GM04503 (cell line): ENCODE data around the gene UNC5C.

Experiments used
- DNase-seq: peaks from one replicate; pipeline ENCODE4 v3.0.0-alpha.2; 2012; ENCODE audit warnings: low read depth

UNC5C gene

GRCh38 chr4:95394752-95395306 is 153.9 kb downstream of the UNC5C start:
- DNase-seq = no peak

DNA sequence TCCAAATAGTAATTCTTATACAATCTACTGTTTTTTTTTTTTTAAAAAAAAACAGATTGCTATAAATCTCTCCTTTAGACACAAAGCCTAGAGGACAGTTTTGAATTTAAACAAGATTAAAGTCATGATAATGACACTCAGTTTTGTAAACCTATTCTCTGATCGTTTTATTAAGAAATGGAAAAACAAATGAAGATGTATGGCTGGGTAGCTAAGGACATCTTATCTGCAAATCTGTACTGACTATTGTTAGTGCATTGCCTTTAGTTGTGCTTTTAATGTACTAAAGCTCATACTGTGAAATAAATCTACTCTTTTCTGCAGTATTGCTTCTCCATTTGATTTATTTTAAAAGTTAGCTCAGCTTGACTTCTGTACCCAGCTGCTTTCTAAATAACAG is 155.0 kb downstream of the UNC5C start:
- DNase-seq = no peak

- DNase-seq = no peak
Observed at GRCh38 chr4:95388911-95389310, 159.9 kb downstream of the UNC5C start.

- no peak for DNase-seq
Observed at GRCh38 chr4:95387719-95388118, 161.1 kb downstream of the UNC5C start.

- no peak for DNase-seq
Observed at GRCh38 chr4:95386410-95386809, 162.4 kb downstream of the UNC5C start.

GRCh38 chr4:95381843-95382580 is 166.8 kb downstream of the UNC5C start:
- DNase-seq = no peak

GRCh38 chr4:95379633-95380032 is 169.1 kb downstream of the UNC5C start:
- DNase-seq = no peak

- no peak for DNase-seq
Observed at GRCh38 chr4:95377366-95377900, 171.3 kb downstream of the UNC5C start.

GRCh38 chr4:95371476-95372224 is 177.1 kb downstream of the UNC5C start:
- DNase-seq = no peak

DNA sequence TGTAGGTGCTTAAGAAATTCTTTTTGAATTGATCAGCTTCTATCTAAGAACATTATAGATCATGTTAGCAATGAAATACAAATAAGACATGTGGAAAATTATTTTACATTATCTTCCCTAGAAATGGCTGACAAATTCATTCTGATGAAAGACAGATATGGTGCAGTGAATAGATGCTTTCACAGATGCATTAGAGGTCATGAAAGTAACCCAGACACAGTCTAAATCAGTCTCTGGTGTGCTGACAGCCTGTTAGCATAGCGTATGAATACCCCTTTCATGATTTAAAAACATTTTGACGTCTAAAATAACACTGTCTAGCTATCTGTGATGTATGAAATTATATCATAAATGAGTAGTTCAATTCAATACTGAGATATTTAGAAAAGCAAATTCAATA is 180.9 kb downstream of the UNC5C start:
- no peak for DNase-seq

DNA sequence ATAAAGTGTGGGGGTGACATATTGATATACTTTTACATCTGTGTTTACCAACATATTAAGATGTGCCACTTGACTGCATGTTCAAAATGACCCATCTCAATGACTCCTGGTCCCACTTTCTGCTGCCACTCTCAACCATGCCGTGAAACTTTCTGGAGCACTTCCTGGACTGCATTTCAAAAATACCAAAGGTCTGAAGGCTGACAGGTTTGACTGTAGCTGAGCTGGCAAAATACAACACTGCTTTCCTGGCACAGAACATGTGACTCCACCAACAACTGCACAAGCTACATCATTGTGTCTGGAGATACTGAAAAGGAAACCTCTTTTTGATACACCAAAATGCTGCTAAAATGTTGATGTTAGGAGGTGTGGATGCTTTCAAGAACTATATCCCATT is 184.8 kb downstream of the UNC5C start:
- no peak for DNase-seq

DNA sequence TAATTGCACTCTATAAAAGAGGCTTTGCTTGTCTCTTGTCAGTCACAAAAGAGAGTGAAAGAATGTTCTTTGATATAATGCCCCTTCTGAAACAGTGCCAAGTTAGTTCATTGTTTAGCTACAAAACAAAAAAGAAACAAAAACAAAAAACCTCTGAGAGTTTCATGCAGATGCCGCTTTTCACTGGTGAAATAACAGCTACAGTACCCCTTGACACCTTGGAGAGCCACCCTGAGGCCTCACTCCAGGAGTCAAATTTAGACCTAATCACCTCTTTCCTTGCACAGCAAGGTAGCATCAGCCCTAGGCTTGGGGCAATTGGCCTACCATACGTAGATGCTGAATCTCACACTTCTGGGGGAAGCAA is 185.2 kb downstream of the UNC5C start:
- no peak for DNase-seq

GRCh38 chr4:95362906-95363558 is 185.7 kb downstream of the UNC5C start:
- DNase-seq = no peak

GRCh38 chr4:95362066-95362465 is 186.7 kb downstream of the UNC5C start:
- DNase-seq = no peak

DNA sequence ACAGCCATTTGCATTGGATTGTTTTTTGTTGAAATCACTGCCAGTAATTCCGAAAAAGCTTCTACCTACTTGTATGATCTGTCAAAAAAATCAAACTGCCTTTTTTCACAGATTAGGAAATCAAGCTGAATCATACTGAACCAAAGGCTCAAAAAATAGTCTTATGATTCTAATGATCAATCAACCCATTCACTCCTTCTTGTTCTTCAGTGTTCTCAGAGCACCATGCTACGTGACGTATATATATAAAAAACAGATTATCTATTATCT is 187.1 kb downstream of the UNC5C start:
- DNase-seq = no peak

DNA sequence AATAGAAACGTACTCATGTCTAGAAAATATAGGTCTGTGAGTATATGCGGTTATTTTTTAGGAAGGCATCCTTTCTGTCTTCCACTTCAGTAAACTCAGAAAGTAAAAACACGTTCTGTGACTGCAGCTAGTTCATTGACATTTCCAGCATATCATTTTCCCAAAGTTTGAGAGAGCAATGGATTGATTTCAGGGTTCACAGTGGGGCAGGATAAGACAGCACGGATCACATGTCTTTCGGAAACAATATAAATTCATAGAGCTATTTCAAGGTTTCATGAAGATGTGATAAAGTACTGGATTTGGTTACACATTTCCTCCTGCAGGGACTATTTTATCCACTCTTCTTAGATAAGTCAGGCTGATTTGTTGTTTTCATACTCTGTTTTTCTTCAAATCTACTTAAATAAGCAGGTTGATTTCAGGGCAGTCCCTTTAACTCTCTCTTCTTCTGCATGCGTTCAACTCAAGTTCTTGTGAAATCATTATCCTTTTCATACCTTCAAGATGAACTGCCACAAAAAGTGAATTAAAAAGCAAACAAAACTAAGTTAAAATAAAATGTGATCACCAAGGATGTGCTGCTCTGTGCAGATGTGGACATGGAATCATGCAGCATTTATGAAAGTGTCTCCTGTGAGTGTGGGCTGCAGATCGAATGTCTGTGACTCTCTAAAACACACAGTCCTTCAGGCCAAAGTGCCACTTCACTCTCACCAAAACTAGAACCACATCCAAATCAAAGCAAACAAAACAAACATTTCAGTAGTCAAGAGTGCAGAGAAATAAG is 187.7 kb downstream of the UNC5C start:
- DNase-seq = no peak

GRCh38 chr4:95360256-95360903 is 188.4 kb downstream of the UNC5C start:
- no peak for DNase-seq

GRCh38 chr4:95358421-95358820 is 190.4 kb downstream of the UNC5C start:
- no peak for DNase-seq

GRCh38 chr4:95355021-95355420 is 193.8 kb downstream of the UNC5C start:
- DNase-seq = no peak

GRCh38 chr4:95348418-95348817 is 200.4 kb downstream of the UNC5C start:
- DNase-seq = no peak

GRCh38 chr4:95343235-95343634 is 205.5 kb downstream of the UNC5C start:
- no peak for DNase-seq

DNA sequence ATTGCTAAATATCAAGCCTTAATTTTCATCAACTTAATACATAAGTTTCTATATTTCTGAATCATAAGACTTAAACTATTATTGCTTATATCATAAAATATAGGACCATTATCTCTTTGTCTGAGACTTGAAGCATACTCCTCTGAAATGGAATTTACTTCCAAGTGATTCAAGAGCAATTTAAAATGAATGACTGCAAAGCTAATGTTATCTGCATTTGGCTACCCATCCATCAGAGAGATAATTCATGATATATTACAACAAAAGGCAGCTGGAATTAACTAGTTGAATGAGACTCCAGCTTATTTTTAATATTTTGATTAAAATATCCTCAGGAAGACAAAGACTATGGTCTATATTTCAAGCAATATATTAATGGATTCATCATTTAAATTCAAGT is 208.6 kb downstream of the UNC5C start:
- no peak for DNase-seq
